Retina (tissue), 1 donor: ENCODE measurements around the gene GRK5.
A peak's percentile ranks its signal among the peaks of the same experiment; 100 is the strongest.
"Not testable (repeated sequence)": the region's sequence is repeated elsewhere in the genome, so short reads cannot be mapped to it uniquely, and the experiment has no call there.

Experiments
- DNase-seq: peaks from one replicate; pipeline ENCODE4 v3.0.0-alpha.2; 2016

The GRK5 gene

GRCh38 chr10:119225083-119225658 is 17.8 kb downstream of the GRK5 start:
- DNase-seq = no peak

GRCh38 chr10:119227825-119228224 is 20.5 kb downstream of the GRK5 start:
- no peak for DNase-seq

- DNase-seq = no peak
Measured at GRCh38 chr10:119231654-119232053, 24.3 kb downstream of the GRK5 start.

- DNase-seq = not testable (repeated sequence)
Measured at GRCh38 chr10:119232439-119232838, 25.1 kb downstream of the GRK5 start.

- DNase-seq = no peak
Measured at GRCh38 chr10:119233123-119233820, 25.9 kb downstream of the GRK5 start.

GRCh38 chr10:119233821-119234220 is 26.4 kb downstream of the GRK5 start:
- no peak for DNase-seq

GRCh38 chr10:119235356-119235755 is 28.0 kb downstream of the GRK5 start:
- no peak for DNase-seq

- DNase-seq = peak; percentile 28
Measured at GRCh38 chr10:119237722-119238436, 30.5 kb downstream of the GRK5 start.

- DNase-seq = no peak
Measured at GRCh38 chr10:119238577-119238976, 31.2 kb downstream of the GRK5 start.

- DNase-seq = not testable (repeated sequence)
Measured at GRCh38 chr10:119239015-119239414, 31.6 kb downstream of the GRK5 start.

GRCh38 chr10:119239630-119240029 is 32.3 kb downstream of the GRK5 start:
- not testable (repeated sequence) for DNase-seq

- no peak for DNase-seq
Measured at GRCh38 chr10:119241066-119241465, 33.7 kb downstream of the GRK5 start.

- no peak for DNase-seq
Measured at GRCh38 chr10:119242186-119242585, 34.8 kb downstream of the GRK5 start.

- DNase-seq = no peak
Measured at GRCh38 chr10:119243488-119243887, 36.1 kb downstream of the GRK5 start.

- no peak for DNase-seq
Measured at GRCh38 chr10:119243967-119244366, 36.6 kb downstream of the GRK5 start.

GRCh38 chr10:119245272-119245671 is 37.9 kb downstream of the GRK5 start:
- no peak for DNase-seq

- no peak for DNase-seq
Measured at GRCh38 chr10:119246862-119247549, 39.6 kb downstream of the GRK5 start.

- DNase-seq = no peak
Measured at GRCh38 chr10:119247550-119247894, 40.2 kb downstream of the GRK5 start.

GRCh38 chr10:119248184-119248583 is 40.8 kb downstream of the GRK5 start:
- no peak for DNase-seq

- no peak for DNase-seq
Measured at GRCh38 chr10:119248681-119249080, 41.3 kb downstream of the GRK5 start.

- DNase-seq = no peak
Measured at GRCh38 chr10:119250641-119251314, 43.4 kb downstream of the GRK5 start.

GRCh38 chr10:119251315-119251708 is 43.9 kb downstream of the GRK5 start:
- DNase-seq = no peak

GRCh38 chr10:119252051-119252465 is 44.7 kb downstream of the GRK5 start:
- no peak for DNase-seq
